Prostate gland (tissue), 2 donors: ENCODE data around the gene GALNT13.

Experiments used
- CTCF ChIP-seq, 4 experiments: fragments of 200-600 bp in 2 of 4; fragments of 450-650 bp in 2 of 4; sonication (generic) in 2 of 4; IDR thresholded peaks; 1 replicate in 3 of 4; 2 replicates in 1 of 4; pipeline ENCODE4 v1.5.1; 2016 to 2019; ENCODE audit warnings: antibody characterized with exemption in 4 of 4, mild to moderate bottlenecking in 2 of 4, moderate library complexity in 2 of 4
- POLR2A ChIP-seq: fragments of 450-650 bp; IDR thresholded peaks from one replicate; pipeline ENCODE4 v1.6.1; 2016; ENCODE audit warnings: antibody characterized with exemption, mild to moderate bottlenecking

GRCh38 chr2:154125891-154126290 lies 254.2 kb downstream of the GALNT13 start:
- TF ChIP-seq CTCF (IDR thresholded peaks at IDR 0.05) = no peak
- TF ChIP-seq POLR2A = no peak
